ENCODE results near the gene EPHA10.

EPHA10 gene
- long read RNA-seq: 0 reads

- DNase-seq (ENCODE audit: low read depth in 1 of 2, low spot score in 1 of 2): no peak
These were observed at the start of gene EPHA10 for GRCh38 chr1:37764888-37765441. Gene EPHA10, minus strand, starts transcription at chr1:37765120. Its CDS starts 54 bp downstream, at chr1:37765066.

GRCh38 chr1:37814252-37814651 lies 49.3 kb upstream of the EPHA10 start:
- TF ChIP-seq SPI1 (IDR thresholded peaks at IDR 0.05; ENCODE audit: borderline replicate concordance, low read depth): no peak
- TF ChIP-seq CTCF (IDR thresholded peaks at IDR 0.05; ENCODE audit: insufficient read depth, low read length): no peak
- TF ChIP-seq POLR2AphosphoS5 (IDR thresholded peaks at IDR 0.05; ENCODE audit: low read depth): no peak
- no peak for TF ChIP-seq GABPA (IDR thresholded peaks at IDR 0.05; ENCODE audit: low read depth)
- no peak for TF ChIP-seq REST (IDR thresholded peaks at IDR 0.05; ENCODE audit: insufficient replicate concordance, low read depth)
- no peak for DNase-seq (ENCODE audit: low read depth in 1 of 2, low spot score in 1 of 2)
- no peak overlapping the region for H3K27ac ChIP-seq (replicated peaks)
- H3K27me3 ChIP-seq (ENCODE audit: insufficient read depth, poor library complexity, severe bottlenecking): no peaks in the 10 kb centered on the region
- no peak overlapping the region for H3K4me3 ChIP-seq (replicated peaks; ENCODE audit: insufficient read depth, low read length)

More at GRCh38 chr1:37764888-37765441, at the start of gene EPHA10:
- Histone ChIP-seq H3K27ac (replicated peaks) (no peak within 1 kb of the TSS), H3K4me3 (replicated peaks; ENCODE audit: insufficient read depth, low read length) (no peak within 1 kb of the TSS), H3K27me3 (ENCODE audit: insufficient read depth, poor library complexity, severe bottlenecking) (peaks cover 28% of the 10 kb centered on the region)
- TF ChIP-seq REST (IDR thresholded peaks at IDR 0.05; ENCODE audit: insufficient replicate concordance, low read depth) (no peak), CTCF (IDR thresholded peaks at IDR 0.05; ENCODE audit: insufficient read depth, low read length) (no peak), GABPA (IDR thresholded peaks at IDR 0.05; ENCODE audit: low read depth) (no peak), POLR2AphosphoS5 (IDR thresholded peaks at IDR 0.05; ENCODE audit: low read depth) (no peak)

- no peak for DNase-seq (ENCODE audit: low read depth in 1 of 2, low spot score in 1 of 2)
- no peaks in the 10 kb centered on the region for H3K27me3 ChIP-seq (ENCODE audit: insufficient read depth, poor library complexity, severe bottlenecking)
- no peak overlapping the region for H3K27ac ChIP-seq (replicated peaks)
- TF ChIP-seq REST (IDR thresholded peaks at IDR 0.05; ENCODE audit: insufficient replicate concordance, low read depth) (no peak), POLR2AphosphoS5 (IDR thresholded peaks at IDR 0.05; ENCODE audit: low read depth) (no peak), SPI1 (IDR thresholded peaks at IDR 0.05; ENCODE audit: borderline replicate concordance, low read depth) (no peak), GABPA (IDR thresholded peaks at IDR 0.05; ENCODE audit: low read depth) (no peak), CTCF (IDR thresholded peaks at IDR 0.05; ENCODE audit: insufficient read depth, low read length) (no peak)
- H3K4me3 ChIP-seq (replicated peaks; ENCODE audit: insufficient read depth, low read length): no peak overlapping the region
These were observed 48.7 kb upstream of the EPHA10 start for GRCh38 chr1:37813529-37814145.
